GM12891 (cell line): ENCODE measurements around the gene GLIS2.

ENCODE experiments used
- DNase-seq: peaks from one replicate; pipeline ENCODE4 v3.0.0; 2011; ENCODE audit warnings: low spot score; ENCODE audit not compliant: insufficient read length
- FAIRE-seq: peaks from 2 replicates; lab custom pipeline; 2011; peaks lifted over from hg19 to GRCh38; lab: Jason Lieb, UNC
- PAX5 ChIP-seq: IDR thresholded peaks from 2 replicates; pipeline ENCODE4 v1.6.1; 2011; ENCODE audit warnings: low read length, moderate library complexity, mild to moderate bottlenecking; ENCODE audit not compliant: insufficient read depth, severe bottlenecking
- POLR2A ChIP-seq: IDR thresholded peaks from 2 replicates; pipeline ENCODE4 v1.6.1; 2011; ENCODE audit warnings: low read depth, low read length, control low read depth
- POLR2AphosphoS5 ChIP-seq: IDR thresholded peaks from 2 replicates; pipeline ENCODE4 v1.6.1; 2011; ENCODE audit warnings: low read depth, low read length, control low read depth
- POU2F2 ChIP-seq: IDR thresholded peaks from 2 replicates; pipeline ENCODE4 v1.6.1; 2011; ENCODE audit warnings: low read depth, mild to moderate bottlenecking, control low read depth, low read length, moderate library complexity
- SPI1 ChIP-seq: IDR thresholded peaks from 2 replicates; pipeline ENCODE4 v1.6.1; 2011; ENCODE audit warnings: low read depth, low read length, control low read depth
- TAF1 ChIP-seq: IDR thresholded peaks from 2 replicates; pipeline ENCODE4 v1.6.1; 2011; ENCODE audit warnings: low read depth, low read length, control low read depth

Gene GLIS2

DNA sequence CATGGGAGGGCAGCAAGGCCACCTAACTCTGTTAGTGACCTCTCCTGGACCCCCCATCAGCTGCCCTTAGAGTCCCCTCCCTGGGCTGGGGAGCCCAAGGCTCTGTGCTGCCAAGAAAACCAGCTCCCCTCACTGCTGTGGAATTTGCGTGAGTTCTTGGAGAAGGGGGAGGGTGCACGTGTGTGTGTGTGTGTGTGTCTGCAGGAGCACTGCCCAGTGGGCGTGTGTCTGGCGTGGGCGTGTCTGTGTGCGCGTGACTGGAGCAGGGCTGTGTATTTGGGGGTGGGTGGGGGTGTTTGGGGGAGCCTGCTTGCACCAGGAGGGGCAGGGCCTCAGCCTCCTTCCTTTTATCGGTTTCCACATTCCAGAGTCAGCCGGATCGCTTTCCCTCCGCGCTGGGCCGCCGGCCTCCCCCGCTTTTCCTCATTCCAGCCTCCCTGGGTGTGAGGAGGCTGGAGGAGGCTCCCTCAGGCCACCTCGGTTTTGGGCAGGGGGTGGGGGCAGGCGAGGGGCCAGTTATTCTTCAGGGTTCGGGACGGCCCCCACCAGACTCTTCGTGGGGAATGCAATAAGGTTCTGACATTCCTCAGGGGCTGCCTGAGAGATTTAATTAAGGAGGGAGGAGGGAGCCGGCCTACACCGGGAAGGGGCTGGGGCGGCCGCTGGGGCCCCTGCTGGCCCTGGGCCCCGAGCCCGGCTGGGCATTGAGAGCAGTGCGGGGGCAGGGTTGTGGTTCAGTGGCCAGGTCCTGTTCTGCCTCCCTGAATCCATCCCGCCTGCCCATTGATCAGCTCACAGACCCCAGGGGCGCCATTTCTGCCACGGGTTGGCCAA is 58.3 kb downstream of the GLIS2 start:
- TF ChIP-seq POLR2AphosphoS5: no peak
- no peak for TF ChIP-seq TAF1
- TF ChIP-seq PAX5: no peak
- TF ChIP-seq SPI1: no peak
- TF ChIP-seq POU2F2: no peak
- no peak for TF ChIP-seq POLR2A
- no peak for FAIRE-seq
- DNase-seq: no peak

DNA sequence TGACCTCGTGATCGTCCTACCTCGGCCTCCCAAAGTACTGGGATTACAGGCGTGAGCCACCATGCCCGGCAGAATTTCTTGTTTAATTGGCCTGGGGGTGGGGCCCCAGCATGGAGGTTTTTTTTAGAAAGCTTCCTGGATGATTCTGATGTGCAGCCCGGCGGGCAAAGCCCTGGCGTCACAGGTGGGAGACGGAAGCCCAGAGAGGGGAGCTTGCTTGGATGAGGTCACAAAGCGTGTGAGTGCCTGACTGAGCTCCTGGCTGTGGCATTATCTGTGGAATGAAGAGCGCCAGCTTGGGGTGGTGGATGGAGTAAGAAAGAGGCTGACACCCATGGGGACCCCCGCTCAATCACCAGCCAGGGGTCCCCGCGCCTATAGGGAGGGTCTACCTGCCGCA is 59.9 kb downstream of the GLIS2 start:
- TF ChIP-seq PAX5 (no peak), TAF1 (no peak), POLR2A (no peak), POU2F2 (no peak), SPI1 (no peak), POLR2AphosphoS5 (no peak)
- no peak for FAIRE-seq
- DNase-seq: no peak

- DNase-seq: no peak
- TF ChIP-seq POLR2A: no peak
- no peak for TF ChIP-seq TAF1
- TF ChIP-seq POU2F2: no peak
- no peak for TF ChIP-seq SPI1
- TF ChIP-seq POLR2AphosphoS5: no peak
- TF ChIP-seq PAX5: no peak
- FAIRE-seq: no peak
Observed at GRCh38 chr16:4376126-4376892, 60.4 kb downstream of the GLIS2 start.

DNA sequence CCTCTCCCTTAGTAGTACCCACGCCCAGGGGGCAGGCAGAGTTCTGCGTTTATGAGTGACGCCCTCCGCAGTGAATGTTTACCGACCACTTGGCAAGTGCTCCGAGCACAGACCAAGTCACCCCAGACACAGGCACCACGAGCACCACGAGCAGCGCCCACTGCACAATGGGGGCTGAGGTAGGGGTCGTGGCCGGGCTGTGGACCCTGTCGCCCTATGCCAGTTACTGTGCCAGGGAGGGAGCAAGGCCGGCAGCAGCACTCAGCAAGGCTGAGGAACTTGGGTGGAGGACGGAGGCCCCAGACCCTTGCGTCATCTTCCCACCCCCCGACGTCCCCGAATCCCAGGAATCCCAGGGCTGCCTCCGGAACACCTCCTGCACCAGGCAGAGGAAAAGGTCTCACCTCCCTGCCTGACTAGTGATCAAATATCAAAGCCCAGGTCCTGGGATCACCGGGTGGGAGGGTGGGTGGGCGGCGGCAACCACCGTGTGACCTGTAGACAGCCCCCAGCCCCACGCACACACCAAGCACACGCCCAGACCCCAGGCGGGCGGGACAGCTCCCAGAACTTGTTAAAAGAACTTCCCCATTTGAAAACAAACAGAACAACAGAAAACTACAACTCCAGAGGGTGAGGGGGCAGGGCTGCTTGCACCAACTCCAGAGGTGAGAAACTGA is 61.2 kb downstream of the GLIS2 start:
- FAIRE-seq (no peak), DNase-seq (no peak)
- TF ChIP-seq TAF1: no peak
- TF ChIP-seq SPI1: no peak
- no peak for TF ChIP-seq POU2F2
- no peak for TF ChIP-seq PAX5
- no peak for TF ChIP-seq POLR2AphosphoS5
- TF ChIP-seq POLR2A: no peak

DNA sequence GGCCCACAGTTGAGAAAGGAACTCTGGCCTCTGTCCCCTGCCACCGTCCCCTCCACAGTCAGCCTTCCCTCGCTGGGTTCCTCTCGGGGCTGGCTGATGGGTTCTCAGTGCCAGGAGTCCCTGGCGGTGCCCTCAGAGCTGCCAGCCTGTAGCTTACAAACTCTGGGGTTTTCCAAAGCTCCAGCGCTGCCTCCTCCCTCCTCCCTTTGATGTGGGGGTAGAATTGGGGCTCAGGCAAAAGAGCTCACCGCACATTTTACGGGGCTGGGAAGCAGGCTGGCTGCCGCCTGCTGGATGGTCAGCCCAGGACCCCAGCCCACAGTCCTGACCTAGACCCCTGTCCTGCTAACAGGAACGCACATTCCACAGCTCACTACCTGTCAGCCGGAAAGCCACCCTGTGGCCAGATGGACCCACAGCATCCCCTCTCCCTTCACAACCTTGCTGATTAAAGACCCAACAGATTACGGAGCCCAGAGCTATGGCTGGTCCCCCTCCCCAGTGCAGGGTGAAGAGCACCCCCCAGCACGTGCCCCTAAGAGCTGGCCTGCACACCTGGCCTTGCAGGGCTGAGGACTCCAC is 61.8 kb downstream of the GLIS2 start:
- DNase-seq (no peak), FAIRE-seq (peak; percentile 40)
- TF ChIP-seq POU2F2: no peak
- no peak for TF ChIP-seq TAF1
- no peak for TF ChIP-seq POLR2AphosphoS5
- TF ChIP-seq SPI1: no peak
- no peak for TF ChIP-seq POLR2A
- TF ChIP-seq PAX5: no peak

DNA sequence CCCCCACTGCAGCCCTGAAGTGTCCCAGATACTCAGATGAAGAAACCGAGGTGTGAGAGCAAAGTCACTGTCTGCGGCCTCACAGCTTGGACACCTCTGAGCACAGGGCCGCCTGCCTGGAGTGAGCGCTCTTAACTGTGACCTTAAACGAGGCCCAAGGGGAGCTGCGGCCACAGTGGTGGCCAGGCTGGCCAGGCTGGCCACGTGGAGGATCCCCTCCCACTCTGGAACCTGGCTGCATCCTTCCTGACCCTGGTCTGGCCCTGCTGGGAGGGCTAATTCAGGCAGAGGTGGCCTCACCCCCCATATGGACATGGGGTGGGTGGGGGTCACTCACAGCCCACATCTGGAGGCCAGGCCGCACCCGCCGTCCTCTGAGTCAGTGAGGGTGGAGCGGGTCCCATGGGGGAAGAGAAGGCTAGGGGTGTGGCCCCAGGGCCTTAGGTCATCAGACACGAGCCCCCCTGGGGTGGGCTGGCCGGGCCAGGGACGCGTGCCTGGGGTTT is 62.3 kb downstream of the GLIS2 start:
- FAIRE-seq: no peak
- DNase-seq: no peak
- TF ChIP-seq PAX5 (no peak), POU2F2 (no peak), POLR2A (no peak), TAF1 (no peak), POLR2AphosphoS5 (no peak), SPI1 (no peak)

DNA sequence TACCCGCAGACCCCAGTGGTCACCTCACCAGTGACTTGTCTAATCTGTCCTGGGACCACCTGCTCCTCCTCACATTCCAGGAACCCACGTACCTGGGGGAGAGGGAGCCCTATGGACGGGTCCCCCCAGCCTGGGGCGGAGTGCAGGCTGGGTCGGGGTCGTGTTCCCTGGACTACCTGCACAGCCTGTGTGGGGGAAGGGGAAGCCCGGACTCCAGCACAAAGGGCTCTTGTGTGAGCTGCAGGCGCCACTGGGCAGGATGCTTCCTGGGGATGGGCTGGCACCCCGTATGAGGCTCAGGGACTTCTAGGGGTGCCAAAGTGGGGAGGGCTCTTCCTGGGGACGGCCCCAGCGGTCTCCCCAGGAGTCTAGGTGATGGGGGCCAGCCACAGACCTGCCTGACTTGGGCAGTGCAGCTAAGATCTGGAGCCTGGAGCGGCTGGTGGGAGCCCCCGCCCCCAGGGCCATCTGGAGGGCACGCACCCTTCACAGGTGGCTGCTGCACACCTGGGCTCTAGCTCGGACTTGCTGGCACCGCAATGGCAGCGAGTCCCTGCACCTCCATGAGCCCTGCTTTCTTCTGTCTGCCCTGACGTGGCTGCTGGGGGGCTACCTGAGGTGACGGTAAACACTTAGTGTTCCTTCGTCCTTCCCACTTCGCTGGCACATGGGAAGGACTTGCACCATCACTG is 63.3 kb downstream of the GLIS2 start:
- FAIRE-seq (no peak), DNase-seq (no peak)
- TF ChIP-seq POU2F2: no peak
- TF ChIP-seq POLR2AphosphoS5: peak; percentile 35; the same call in 1 of the 2 replicates
- no peak for TF ChIP-seq POLR2A
- no peak for TF ChIP-seq SPI1
- no peak for TF ChIP-seq TAF1

DNA sequence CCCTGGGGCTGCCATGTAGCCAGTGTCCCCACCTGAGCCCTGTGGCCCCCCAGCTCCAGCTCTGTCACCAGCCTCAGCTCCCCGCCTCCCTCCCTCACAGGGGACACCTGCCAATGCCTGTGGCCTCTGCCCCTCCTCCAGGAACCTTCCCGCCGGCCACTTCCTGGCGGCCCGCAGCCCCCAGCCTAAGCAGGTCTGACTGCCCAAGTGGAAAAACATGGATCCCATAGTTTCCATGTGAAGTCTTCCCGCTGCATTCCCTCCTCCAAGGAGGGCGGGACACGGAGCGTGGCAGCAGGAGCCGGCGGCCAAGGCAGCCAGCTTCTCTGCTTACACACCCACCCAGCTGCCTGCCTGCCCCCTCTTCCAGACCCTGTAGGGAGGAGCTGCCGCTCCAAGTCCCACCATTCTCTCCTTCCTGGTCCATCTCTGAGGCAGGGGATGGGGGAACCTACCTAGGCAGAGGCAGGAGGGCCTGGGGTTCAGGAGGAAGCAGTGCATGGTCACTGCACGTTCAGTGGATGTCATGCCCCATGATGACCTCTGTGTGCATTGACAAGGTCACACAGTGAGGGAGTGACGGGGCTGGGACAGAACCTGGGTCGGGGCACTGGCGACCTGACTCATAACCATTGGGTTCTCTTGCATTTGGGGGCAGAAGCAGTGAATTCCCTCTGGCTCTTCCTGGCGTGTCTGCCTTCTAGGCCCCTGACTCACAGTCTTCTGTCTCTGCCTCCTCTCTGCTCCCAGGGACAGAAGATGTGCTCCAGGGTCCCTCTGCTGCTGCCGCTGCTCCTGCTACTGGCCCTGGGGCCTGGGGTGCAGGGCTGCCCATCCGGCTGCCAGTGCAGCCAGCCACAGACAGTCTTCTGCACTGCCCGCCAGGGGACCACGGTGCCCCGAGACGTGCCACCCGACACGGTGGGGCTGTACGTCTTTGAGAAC is 64.5 kb downstream of the GLIS2 start:
- FAIRE-seq: no peak

More for the DNA sequence above, 64.5 kb downstream of the GLIS2 start:
- TF ChIP-seq SPI1 (no peak), POU2F2 (no peak), PAX5 (no peak), POLR2AphosphoS5 (0 out of 2 replicates have a peak, but pooled peaks have one; percentile 32), POLR2A (no peak), TAF1 (no peak)
- DNase-seq: no peak
